Endothelial cell of umbilical vein (primary cell): Measurements from ENCODE around the gene EPS8L1.

Source experiments
- CTCF ChIP-seq, 2 donors: IDR thresholded peaks; 1 replicate in 1 of 2; 2 replicates in 1 of 2; pipeline ENCODE4 v1.5.1; 2011; ENCODE audit warnings: low read length in 2 of 2, mild to moderate bottlenecking in 2 of 2, moderate library complexity in 2 of 2, control low read depth in 1 of 2, inconsistent platforms in 1 of 2, low read depth in 1 of 2; ENCODE audit not compliant: insufficient read depth in 1 of 2; ENCODE audit errors: extremely low read depth in 1 of 2
- EZH2 ChIP-seq: IDR thresholded peaks from 2 replicates; pipeline ENCODE4 v1.6.1; 2012; ENCODE audit warnings: borderline replicate concordance, low read depth, mild to moderate bottlenecking, moderate library complexity, low read length, inconsistent platforms; ENCODE audit not compliant: severe bottlenecking
- MAX ChIP-seq: IDR thresholded peaks from 2 replicates; pipeline ENCODE4 v1.6.1; 2011; ENCODE audit not compliant: insufficient read depth, insufficient read length
- MYC ChIP-seq: IDR thresholded peaks from one replicate; pipeline ENCODE4 v1.6.1; 2011; ENCODE audit warnings: mild to moderate bottlenecking, low read depth, low read length
- POLR2A ChIP-seq: IDR thresholded peaks from 2 replicates; pipeline ENCODE4 v1.6.1; 2012; ENCODE audit warnings: low read depth, mild to moderate bottlenecking, control low read depth, low read length
- POLR2AphosphoS5 ChIP-seq: IDR thresholded peaks from 2 replicates; pipeline ENCODE4 v1.6.1; 2012; ENCODE audit warnings: low read depth, mild to moderate bottlenecking, control low read depth, low read length, moderate library complexity; ENCODE audit not compliant: insufficient read depth

GRCh38 chr19:55036058-55036457, 39.6 kb upstream of the EPS8L1 start:
- TF ChIP-seq POLR2AphosphoS5 (no peak), EZH2 (no peak), CTCF (IDR thresholded peaks at IDR 0.05; ENCODE audit: extremely low read depth in 1 of 2, insufficient read depth in 1 of 2, low read depth in 1 of 2, low read length in 2 of 2) (no peak), POLR2A (no peak), MAX (no peak), MYC (no peak)
